Frontal cortex (tissue), 4 donors: ENCODE measurements around the gene HCFC2. TPM values are rescaled to one million over a fixed set of nuclear protein-coding genes. Genes with fewer than 3 reads are reported as not detected.

Source experiments
- DNase-seq, 2 donors: peaks; one replicate each; pipeline ENCODE4 v3.0.0; 2012; ENCODE audit warnings: low spot score in 2 of 2
- FAIRE-seq: peaks from 2 replicates; lab custom pipeline; 2012; peaks lifted over from hg19 to GRCh38; lab: Jason Lieb, UNC
- small RNA-seq: library from RNA; depleted of rRNA; stranded (forward); fragments of <200 nt; gene quantifications from one replicate; pipeline ENCODE3, GENCODE V24; 2014
- total RNA-seq: library from RNA; depleted of rRNA; stranded (reverse); fragments of >200 nt; gene quantifications from one replicate; pipeline ENCODE4 v1.2.3, GENCODE V29; 2014
- donor health status: control.
- donor health status: control.
- donor health status: control.

The HCFC2 gene
- total RNA-seq, 1 donor from 2014 or later = 62.4 TPM

- no peak for FAIRE-seq
Observed at GRCh38 chr12:104143002-104143401, 78.7 kb downstream of the HCFC2 start.

GRCh38 chr12:104143918-104144317 lies 79.6 kb downstream of the HCFC2 start:
- FAIRE-seq (no peak), DNase-seq (no peak)

More at GRCh38 chr12:104143002-104143401, 78.7 kb downstream of the HCFC2 start:
- DNase-seq = no peak

DNA sequence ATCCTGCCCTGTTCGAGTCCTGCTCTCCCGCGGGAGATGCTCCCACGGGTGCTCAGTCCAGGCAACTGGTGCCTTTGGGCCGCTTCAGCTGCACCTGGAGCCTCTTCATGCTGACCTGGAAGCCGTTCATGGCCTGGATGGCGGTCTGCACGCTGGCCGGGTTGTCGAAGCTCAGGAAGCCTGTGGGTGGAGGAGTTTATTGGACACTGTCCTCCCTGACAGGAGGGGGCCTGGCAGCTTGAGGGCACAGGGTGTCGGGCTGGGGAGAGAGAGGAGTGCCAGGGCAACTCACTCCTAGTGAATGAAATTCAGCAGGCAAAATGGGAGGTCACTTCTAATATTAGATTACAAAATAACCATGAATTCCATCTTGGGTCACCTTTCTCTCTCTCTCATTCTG lies 83.0 kb downstream of the HCFC2 start:
- DNase-seq (no peak), FAIRE-seq (no peak)

DNA sequence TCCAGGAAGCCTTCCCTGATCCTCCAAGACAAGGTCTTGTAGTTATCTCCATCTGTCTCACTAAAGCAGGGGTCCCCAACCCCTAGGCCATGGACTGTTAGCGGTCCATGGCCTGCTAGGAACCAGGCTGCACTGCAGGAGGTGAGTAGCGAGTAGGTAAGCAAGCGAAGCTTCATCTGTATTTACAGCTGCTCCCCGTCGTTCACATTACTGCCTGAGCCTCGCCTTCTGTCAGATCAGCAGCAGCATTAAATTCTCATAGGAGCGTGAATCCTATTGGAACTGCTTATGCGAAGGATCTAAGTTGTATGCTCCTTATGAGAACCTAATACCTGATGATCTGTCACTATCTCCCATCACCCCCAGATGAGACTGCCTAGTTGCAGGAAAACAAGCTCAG lies 86.1 kb downstream of the HCFC2 start:
- no peak for DNase-seq

DNA sequence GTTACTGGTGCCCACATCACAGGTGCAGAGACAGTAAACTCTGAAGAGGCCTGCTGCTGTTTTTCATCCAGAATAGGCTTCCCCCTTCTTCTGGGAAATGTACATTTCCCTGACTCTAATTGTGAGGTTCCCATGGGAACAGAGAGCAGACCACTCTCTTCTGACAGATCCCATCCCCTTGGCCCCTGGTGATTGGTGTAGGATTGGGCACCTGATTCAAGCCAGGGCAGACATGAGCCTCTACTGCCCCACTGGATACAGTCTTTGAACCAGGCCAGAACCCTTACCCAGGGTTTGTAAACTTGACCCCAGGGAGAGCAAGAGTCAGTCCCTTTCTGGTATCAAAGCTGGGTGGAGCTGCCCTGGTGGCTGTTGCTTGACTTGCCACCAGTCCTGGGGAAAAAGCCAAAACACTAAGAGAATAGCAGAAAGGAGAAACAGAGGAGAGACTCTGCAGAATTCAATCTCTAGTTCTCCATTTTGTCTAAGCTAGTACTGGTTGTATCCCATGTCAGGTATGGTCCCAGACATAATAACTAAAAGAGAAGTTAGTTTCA lies 88.4 kb downstream of the HCFC2 start:
- DNase-seq (no peak), FAIRE-seq (no peak)

More for the DNA sequence above, 86.1 kb downstream of the HCFC2 start:
- no peak for FAIRE-seq

- DNase-seq = no peak
- FAIRE-seq = no peak
Observed at GRCh38 chr12:104154286-104154685, 90.0 kb downstream of the HCFC2 start.

- FAIRE-seq (no peak), DNase-seq (no peak)
Observed at GRCh38 chr12:104154806-104155205, 90.5 kb downstream of the HCFC2 start.

Small RNAs within 50 kb of the gene (small RNA-seq; reads per million reads assigned to genes)
- gene RNA5SP370 = not detected

Other genes with a start within 250 kb of the HCFC2 start
- gene NT5DC3, start 223.3 kb upstream of the HCFC2 start, total RNA-seq = 22.4 TPM
- gene HSP90B1, start 134.1 kb upstream of the HCFC2 start, total RNA-seq = 194 TPM
- gene TDG, start 98.7 kb upstream of the HCFC2 start, total RNA-seq = 56.3 TPM
- gene GLT8D2, start 14.3 kb upstream of the HCFC2 start, total RNA-seq = 9.4 TPM
- 39.9 TPM for gene NFYB, start 73.7 kb downstream of the HCFC2 start, total RNA-seq
- gene TXNRD1, start 151.2 kb downstream of the HCFC2 start, total RNA-seq = 102 TPM
- gene EID3, start 239.2 kb downstream of the HCFC2 start, total RNA-seq = 4.5 TPM